GF-D8 (cell line): Measurements from ENCODE around the gene FMNL1.

Experiments used
- DNase-seq: peaks from one replicate; lab custom pipeline; 2025; lab: John Stamatoyannopoulos, UW

The FMNL1 gene

DNA sequence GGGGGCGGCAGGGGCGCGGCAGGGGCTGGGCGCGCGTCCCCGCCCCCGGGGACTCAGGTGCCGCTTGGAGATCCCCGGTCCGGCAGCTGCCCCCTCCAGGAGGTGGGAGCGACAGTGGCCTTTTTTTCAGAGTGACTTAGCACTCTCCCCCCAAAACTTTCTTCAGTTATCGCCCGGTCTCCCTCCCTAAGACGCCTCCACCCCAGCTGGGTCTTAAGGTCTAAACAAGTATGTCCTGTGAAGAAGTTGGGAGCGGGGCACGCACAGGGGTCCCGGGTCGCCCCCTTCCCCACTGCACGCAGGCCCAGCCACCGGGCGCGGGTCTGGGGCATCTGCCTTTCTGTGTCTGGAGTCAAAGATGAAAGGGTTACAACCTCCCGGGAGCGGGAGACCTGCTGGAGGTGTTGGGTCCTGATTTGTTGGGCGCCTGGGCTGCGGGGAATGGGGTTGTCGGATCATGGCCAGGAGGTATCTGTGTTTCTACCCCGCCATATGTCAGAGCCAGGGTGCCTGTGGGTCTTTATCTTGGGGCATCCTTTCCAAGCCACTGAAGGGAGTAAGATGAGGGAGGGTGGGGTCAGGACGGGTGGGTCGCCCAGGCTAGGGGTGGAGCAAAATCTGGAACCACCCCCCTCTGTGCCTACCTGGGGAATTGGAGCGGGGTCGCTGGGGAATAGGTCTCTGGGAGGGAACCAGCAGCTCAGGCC, 757 bp downstream of the FMNL1 start:
- no peak for DNase-seq

DNA sequence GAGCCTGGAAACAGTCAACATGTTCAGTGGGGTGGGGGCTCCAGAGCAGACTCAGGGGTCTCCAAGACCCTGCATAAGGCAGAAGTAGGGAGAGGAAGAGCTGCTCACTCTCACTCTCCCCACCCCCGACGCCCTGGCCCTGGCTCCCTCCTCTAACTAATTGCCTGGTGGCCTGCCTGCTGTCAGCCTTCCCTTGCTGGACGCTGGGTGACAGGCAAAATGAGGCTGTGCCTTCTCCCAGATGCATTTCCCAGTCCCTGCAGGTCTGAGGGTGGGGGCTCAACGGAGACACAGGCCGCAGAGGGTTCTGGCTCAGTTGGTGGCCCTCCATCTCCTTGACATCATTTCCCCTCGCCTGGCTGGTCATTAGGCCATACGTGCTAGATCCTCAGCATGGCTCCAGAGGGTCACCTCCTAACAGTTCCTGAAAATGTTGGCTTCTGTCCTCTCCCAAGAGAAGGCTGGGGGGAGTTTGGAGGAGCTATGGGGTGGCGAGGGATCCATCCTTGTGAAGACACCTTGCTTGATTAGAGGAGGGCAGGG, 1.4 kb downstream of the FMNL1 start:
- no peak for DNase-seq

DNA sequence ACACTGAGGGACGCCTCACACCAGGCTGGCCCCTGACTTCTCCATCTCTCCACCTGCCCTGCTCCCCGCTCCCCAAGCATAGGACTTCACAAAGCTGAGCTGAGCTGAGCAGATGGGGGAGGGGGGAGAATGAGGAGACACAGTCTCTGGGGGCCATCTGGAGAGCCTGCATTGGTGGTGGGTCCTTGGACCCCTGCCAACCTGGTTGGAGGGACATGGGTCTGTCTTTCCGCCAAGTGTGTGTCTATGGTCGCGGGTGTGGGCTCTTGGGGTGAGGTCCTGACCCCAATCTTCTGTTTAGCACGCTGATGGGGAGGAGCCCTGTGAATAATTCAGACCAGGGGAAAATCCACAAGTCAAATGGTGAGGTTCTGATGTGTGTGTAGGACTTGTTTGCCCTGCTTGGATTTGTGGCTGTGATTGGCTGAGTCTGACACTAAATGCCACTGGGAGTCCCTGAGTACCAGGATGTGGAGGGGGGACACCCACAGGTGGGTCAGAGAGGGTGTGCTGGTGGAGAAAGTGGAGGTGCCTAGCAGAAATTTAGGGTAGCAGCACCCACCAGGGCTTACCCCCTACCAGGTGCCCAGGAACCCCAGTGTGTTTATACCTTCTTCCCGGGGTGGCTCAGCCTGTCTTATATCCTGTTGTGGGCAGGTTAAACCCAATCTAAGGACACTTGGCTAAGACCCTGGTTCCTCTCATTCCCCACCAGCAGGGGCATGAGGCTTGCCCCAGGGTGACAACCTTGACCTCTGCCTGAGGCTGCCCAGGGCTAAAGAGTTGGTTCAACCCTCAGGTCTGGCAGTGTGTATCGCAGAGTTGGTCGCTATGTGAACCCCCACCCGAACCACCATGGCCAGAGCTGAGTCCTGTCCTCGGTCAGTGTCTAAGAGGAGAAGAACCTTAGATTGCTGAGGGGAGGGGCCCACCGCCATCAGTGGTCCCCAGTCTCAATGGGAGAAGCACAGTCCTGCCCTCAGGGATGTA, 2.1 kb downstream of the FMNL1 start:
- DNase-seq, result no peak

DNA sequence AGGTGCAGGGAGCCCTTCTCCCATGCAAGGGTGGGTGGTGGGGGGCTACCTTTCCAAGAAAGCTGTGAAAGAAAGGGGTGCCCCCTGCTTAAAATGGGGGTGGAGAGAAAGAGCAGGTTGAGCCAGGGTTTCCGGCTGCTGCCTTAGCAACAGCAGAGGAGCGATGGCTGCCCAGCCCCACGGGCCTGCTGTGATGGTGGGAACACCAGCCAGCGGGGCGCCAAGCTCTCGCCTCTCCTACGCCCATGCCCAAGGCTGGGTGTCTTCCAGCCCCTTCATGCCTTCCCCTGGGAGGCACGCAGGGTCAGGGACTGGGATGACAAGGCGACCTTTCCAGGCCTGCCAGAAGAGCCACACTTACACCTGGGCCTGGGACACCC, 3.0 kb downstream of the FMNL1 start:
- no peak for DNase-seq

DNA sequence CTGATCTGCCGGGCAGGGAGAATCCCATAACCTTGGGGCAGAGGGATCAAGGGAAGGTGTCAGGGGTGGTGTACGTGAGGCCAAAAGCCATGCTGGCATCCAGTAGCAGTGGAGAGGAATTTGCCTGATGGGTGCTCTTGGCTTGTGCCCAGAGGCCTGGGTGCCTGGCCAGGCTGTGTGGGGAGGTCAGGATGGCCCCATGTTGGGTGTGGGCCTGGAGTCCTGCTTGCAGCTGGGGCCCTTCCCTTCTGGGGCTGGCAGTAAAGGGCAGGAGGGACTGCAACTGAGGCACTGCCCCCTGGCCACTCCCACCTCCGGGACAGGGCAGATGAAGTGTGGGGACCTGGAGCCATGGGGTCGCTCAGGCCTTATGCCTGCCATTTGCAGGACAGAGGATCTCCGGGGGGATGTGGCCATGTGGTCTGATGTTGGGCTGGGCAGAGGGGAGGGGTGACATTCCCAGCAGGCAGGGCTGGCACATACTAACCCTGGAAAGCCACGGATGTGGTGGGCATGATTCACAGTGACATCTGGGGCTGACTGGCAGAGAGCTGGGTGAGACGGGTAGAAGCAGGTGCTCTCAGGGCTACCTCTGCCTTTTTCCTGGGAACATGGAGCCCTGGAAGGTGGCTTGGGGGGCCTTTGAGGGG, 3.5 kb downstream of the FMNL1 start:
- no peak for DNase-seq

DNA sequence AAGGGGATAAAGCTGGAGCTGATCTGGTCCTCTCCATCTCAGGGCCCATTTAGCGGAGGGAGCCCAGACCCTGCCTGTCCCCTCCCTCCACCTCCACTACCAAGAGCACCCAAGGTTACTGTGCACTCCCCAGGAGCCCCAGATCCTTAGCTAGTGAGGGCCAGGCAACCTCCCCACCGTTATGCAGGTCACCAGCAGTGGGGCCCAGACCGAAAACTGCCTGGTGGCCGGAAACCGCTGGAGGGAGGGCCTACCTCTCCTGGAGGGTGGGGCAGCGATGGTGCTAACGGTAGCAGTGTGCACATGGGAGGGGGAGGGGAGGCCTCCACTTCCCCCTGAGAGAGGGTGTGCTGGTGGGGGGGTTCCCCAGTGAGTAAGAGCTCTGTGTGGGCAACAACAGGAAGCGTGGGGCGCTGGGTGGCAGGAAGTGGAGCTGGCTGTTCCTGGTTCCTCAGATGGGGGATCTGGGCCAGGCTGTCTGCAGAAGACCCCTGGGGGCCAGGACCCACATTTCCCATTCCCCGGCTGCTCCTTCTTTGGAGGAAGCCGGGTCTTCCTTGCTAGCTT, 4.4 kb downstream of the FMNL1 start:
- peak; percentile 96 for DNase-seq

DNA sequence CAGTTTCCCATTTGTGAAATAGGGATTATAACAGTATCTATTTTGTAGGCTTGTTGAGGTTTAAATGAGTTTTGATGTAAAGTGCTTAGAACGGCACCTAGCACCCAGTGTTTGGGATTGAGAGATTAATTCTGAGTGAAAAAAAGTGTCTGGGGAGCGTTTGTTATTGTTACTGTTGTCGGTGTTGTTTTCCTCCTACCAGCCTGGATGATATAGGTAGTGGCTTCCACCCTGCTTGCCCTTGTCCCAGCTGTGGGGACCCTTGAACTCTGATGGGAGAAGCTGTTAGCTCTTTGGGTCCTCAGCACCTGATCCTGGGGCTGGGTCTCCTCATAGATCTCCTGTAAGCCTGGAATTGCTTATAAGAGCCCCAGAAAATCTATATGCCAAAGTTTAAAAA, 4.9 kb downstream of the FMNL1 start:
- DNase-seq, result no peak

DNA sequence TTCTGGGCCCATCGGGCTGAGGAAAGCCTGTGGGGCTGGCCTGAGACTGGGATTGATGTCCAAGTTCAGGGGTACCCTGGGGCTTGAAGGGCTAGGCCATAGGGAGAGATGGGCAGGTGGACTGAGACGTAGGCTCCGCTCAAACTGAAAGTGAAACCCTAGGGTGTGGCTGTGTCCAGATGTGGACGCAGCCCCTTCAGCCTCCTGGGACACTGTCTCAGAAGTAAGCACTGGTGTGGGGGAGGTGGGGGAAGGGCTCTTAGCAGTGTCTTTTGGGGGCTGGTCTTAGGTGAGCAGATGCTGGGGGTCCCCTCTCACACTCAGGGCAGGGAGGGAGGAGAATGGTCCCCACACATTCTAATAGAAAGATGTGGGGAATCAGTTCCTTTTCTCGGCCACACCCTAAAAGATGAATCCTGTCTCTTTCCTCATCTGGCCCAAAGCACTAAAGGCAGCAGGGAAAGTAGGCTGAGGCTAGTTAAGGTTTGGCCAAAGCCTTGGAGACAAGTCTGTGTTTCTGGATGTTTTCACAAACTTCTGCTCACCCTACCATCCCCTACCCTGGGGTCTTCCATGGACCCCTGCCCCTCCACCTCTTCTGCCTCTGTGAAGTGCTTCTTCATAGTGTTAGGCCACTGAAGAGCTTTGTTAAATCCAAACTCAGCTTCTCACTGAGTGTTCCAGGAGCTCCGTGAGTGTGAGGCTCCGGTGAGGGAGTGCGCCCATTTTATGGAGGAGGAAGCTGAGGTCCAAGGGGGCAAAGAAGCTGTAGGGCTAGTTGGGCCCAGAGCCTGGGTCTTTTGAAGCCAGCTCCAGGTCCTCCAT, 5.6 kb downstream of the FMNL1 start:
- DNase-seq, result no peak

DNA sequence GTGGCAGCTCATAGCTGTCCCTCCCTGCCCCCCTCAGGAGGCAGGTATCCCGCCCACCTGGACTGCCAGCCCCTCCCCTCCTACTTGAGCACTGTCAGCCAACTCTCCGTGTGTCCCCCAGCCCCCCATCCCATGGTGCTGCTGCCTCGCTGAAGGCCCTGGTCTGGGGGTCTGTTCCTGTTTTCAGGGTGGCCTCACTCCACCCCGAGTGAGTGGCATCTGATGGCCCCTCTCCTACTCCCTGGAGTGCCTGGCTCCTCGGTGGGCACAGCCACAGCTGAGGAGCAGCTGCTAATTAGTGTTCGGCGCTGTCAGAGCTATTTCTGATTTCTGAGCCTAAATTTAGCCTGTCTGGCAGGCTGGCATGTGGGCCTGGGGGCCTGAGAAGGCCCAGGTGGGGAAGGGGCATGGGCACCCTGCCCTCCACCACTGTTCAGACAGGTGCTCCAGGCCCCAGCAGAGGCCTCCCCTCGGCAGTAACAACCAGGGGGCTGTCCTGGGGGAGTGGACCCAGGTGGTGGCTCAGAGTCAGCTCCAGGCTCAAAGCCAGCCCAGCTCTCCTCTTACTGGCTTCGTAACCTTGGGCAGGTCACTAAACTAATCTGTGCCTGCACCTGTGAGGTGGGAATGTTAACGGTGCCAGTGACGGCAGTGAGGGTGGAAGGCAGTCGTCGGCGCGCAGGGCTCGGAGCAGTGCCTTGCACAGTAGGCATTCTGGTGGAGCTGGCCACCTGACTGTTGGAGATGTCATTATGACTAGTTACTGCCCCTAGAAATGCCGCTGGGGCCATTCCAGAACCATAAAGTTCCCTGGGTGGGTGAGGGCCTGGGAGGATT, 6.5 kb downstream of the FMNL1 start:
- no peak for DNase-seq

DNA sequence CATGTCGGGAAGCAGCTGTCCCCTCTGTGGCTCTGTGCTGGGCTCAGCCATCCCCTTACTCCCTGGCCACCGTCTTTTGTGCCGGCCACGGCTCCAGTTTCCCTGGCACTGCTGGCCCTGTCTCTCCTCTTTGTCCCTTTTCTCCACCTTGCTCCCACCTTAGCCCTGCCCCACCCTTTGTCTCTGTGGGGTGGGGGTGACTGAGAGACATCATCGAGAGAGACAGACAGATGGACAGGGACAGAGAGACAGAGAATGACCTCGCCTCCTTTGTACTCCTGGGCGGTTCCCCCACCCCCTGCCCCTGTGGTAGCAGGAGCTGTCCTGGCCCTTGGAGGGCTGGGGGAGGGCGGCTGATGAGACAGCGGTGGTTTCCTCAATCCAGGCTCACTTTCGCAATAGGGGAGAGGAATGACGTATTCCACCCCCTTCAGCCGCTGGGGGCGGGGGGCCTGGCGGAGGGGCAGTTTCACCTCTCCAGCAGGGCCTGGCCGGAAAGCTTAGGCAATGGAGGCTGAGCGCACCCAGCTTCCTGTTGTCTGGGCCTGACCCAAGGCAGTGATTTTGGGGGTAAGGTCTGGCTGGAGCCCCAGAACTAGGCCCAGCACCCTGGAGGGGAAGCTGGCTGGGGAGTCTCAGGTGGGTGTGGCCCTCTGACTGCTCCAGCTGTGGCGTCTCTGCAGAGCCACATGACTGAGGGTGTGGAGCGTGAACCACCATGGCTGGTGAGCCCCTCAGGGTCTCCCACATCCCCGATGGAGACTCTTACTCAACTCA, 7.3 kb downstream of the FMNL1 start:
- peak; percentile 95 for DNase-seq

DNA sequence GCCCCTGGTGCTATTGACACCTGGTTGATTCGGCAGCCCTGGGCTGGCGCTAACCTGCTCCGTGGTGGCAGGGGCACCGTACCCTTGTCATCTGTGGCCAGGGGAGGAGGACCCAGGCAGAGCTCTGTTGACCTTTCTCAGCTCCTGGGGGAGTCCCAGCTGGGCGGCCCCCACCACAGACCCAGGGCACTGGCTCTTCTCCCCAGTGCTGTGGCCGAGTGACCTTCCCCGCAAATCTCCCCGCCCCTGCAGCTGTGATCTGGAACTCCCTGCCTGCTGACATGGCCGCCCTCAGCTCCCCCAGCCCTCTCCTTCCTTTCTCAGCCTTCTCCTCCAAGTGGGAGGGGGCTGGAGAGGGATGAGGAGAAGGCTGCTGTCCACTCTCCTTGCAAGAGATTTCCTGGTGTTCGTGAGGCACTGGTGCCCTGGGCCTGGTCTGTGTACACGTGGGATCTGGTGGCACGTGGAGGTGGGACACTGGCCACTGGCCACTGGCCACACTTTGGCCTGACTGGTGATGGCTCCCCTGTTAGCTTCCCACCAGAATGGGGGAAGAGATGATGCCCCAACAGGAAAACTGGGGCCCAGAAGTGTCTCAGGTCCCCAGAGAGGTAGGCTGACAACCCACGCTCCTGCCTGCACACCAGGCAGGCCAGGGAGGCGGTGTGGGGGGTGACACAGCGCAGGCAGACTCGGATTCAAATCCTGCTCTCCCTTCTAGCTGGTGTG, 8.2 kb downstream of the FMNL1 start:
- DNase-seq, result no peak

DNA sequence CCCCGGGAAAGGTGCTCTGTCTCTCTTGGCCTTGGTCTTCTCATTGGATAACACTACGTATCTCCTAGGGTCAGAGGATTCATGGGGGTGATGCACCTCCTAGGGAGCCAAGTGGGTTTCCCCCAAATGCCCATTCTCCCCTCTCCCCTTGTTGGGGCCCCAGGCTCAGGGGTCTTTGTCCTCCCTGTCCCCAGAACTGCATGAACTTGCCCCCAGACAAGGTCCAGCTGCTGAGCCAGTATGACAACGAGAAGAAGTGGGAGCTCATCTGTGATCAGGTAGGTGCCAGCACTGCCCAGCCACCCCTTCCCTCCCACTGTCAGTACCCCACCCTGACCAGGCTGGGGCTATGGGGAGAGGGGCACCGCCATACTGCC, 8.7 kb downstream of the FMNL1 start:
- no peak for DNase-seq

DNA sequence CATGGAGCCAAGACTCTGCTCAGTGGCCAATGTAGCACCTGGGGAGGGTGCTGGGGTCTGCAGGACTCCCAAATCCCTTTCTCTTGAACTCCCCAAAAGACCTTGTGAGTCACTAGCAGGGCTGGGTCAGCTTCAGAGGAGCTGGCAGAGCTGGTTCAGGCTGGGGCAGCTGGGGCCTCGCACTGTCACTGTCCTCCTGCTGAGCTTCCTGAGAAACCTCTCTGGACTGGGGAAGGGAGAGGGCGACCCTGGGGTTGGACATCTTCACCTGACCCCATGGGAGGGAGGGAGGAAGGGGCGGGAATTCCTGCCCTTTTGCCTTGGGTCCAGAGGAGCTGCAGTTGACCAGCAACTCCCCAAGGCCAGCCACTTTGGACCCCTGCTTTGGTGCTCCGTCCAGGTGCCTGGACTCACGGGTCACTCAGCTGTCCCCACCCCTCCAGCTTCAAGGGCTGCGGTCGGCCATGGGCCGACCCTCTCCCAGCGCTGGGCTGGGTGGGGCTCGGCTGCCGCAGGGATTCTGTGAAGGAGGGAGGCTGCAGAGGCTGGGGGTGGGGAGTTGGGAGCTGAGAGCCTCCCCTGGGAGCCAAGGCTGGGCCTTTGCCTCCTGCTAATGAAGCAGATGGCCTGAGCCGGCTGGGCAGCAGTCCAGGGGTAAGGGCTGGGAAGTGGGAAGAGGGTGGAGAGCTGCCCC, 9.2 kb downstream of the FMNL1 start:
- DNase-seq, result no peak

DNA sequence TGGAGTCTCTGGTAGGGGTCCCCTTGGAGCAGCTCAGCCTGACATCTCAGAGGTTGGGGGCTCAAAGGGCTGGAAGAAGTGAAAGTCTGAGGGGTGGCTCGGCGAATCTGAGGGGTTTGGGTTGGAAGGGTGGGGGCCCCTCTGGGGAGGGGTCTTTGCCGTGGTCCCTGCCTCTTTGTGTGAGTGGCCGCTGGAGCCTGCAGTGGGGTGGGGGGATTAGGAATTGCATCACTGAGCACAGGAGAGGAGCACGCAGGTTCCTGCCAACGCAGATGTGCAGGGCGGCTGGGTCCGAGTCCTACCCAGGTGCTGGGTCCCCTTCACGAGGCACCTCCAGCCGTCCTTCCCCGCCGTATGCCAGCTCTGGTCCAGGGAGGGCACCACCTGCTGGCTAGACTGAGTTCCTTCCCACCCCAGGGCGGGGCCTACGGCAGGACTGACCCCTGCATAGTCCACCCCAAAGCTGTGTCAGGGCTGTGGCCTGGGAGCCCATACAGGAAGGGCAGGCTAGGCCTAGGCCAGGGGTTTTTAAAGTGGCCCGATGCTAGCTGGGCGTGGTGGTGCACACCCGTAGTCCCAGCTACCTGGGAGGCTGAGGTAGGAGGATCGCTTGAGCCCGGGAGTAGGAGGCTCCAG, 9.9 kb downstream of the FMNL1 start:
- DNase-seq, result no peak

DNA sequence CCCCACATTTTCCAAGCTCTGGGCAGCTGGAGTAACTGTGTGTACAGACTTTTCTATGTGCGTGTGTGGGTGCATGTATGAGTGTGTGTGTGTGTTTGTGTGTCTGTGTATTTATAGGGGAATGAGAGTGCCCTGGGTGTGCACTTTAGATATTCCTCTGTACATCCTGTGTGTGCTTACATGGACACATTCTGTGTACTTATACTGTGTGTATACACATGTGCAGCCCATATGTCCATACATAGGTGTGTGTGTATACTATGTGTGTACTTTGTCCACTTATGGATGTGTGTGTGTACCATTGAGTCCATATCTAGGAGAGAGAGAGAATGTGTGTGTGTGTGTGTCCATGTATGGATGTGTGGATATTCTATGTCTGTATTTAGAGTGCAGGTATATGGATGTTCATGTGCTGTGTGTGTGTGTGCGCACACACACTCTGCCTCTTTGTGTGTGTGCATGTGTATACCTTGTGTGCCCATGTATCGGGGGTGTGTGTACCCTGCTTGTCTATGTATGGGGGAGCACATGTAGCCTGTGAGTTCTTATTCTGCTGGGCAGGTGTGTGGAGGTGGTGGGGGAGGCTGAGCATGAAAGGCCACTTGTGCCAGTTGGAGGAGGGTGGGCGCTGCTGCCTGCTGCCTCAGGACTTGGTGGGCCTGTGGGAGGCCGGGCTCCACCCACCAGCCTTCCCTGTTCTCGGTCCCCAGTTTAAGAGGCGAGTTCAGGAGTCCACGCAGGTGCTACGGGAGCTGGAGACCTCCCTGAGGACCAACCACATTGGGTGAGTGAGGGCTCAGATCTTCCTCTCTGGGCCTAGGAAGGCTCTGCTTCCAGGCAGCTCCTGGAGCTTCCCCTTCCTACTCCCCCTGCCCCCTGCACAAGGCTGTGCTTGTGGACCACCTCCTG, 11.1 kb downstream of the FMNL1 start:
- no peak for DNase-seq

DNA sequence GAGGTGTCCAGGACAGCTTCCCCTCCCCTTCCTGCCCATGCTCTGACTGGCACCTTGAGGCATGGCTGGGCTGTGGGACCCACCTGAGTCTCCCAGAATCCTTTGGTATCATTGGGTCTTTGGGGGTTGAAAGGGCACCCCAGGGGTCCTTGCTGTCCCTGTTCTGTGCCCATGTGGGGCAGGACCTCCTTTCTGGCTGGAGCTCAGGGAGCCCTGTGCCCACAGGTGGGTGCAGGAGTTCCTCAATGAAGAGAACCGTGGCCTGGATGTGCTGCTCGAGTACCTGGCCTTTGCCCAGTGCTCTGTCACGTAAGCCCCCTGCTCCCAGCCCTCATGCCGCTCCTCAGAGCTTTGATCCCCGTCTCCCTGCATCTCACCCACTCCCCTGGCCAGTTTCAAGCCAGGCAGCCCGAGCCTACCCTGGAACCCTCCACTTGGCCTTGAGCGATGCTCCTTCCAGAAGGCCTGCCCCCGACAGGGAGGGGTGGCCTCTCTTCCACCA, 11.8 kb downstream of the FMNL1 start:
- DNase-seq, result no peak
